ENCODE measurements around the gene CDK15.
"Not testable (repeated sequence)": the region's sequence is repeated elsewhere in the genome, so short reads cannot be mapped to it uniquely, and the experiment has no call there.

CDK15 gene

DNA sequence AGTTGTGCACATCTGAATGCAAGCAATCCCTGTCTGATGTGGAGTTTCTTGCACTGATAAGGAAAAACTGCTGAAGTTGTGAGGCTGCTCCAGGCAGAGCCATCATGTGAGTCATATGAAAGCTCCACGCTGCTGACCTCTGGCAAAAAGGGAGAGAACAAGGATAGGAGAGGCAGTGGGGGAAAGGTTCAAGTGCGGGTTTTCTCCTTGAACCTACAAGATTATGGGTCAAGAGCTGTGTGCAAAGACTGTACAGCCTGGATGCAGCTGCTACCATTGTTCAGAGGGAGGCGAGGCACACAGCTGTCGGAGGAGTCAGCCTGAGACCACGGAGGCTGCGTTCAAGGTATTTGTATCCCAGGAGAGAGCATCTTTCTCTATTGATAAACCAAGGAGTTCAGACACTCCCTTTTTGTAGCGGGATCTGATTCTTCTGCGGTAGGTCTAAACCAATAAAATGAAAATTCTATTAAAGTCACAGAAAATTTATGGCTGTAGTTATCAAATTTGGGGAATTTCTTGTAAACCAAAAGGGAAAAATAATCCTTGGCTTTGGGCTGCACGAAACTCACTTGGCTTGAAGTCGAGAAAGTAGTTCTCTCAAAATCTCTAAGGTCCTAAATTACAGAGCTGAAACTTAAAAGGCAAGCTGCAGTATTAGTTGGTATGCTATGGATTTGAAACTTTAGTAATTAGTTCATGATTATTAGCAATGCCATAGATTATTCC, at the start of gene CDK15:
TSS of gene CDK15 (plus strand) at position 96 of the 729 bp plus-strand sequence. CDS start at position 224, 128 bp downstream.
- DNase-seq (ENCODE audit: low spot score), result no peak

- DNase-seq (ENCODE audit: low spot score), result no peak
Observed at GRCh38 chr2:201758234-201758633, 48.1 kb upstream of the CDK15 start.

- no peak for DNase-seq (ENCODE audit: low spot score)
Observed at GRCh38 chr2:201758873-201759272, 47.5 kb upstream of the CDK15 start.

DNA sequence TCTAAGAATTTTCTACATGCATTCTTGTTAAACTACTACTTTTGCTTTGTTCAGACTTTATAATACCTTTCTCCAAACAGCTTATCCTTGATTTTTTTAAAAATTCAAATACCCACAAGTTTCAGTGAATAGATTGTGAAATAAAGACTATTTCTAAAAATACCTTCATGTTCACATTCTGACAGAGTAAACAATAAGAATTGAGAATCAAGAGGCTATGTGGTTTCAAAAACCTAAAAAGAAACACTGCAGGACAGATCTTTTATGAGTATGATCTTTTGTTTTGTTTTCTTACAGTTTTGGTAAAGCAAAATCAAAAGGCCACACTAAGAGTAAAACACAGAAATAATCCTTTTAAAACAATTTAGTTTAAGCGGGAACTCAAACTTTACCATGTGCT, 46.8 kb upstream of the CDK15 start:
- no peak for DNase-seq (ENCODE audit: low spot score)

DNA sequence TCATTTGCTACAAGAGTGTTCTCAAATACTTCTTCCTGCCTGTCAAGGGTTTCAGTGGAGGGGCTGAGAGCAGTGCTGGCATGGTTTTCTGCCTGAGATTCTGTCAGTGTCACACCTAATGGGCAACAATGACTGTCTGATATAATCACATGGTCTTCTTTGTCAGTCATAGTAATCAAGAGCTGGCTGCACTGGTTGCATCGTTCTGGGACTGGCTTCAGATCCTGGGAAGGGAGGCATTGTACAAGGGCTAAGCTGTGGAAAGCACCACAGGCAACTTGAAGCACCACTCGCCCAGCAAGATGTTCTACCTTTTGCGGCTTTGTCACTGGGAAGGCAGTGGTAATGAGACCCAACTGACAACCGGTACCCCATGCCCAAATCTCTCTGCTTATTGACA, 45.2 kb upstream of the CDK15 start:
- no peak for DNase-seq (ENCODE audit: low spot score)

DNA sequence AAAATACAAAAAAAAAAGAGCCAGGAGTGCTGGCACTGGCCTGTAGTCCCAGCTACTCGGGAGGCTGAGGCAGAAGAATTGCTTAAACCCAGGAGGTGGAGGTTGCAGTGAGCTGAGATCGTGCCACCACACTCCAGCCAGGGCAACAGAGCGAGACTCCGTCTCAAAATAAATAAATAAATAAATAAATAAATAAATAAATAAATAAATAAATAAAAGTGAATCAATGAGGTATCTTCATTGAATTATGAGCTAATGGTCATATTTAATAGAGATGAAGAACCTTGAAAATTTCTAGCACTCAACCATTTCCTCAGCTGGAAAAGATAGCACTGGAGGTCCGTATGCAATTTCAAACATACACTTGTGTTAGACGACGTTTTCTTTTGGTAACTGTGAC, 41.9 kb upstream of the CDK15 start:
- DNase-seq (ENCODE audit: low spot score), result not testable (repeated sequence)

GRCh38 chr2:201765799-201766198, 40.5 kb upstream of the CDK15 start:
- DNase-seq (ENCODE audit: low spot score), result no peak

- DNase-seq (ENCODE audit: low spot score), result no peak
Observed at GRCh38 chr2:201768918-201769317, 37.4 kb upstream of the CDK15 start.

DNA sequence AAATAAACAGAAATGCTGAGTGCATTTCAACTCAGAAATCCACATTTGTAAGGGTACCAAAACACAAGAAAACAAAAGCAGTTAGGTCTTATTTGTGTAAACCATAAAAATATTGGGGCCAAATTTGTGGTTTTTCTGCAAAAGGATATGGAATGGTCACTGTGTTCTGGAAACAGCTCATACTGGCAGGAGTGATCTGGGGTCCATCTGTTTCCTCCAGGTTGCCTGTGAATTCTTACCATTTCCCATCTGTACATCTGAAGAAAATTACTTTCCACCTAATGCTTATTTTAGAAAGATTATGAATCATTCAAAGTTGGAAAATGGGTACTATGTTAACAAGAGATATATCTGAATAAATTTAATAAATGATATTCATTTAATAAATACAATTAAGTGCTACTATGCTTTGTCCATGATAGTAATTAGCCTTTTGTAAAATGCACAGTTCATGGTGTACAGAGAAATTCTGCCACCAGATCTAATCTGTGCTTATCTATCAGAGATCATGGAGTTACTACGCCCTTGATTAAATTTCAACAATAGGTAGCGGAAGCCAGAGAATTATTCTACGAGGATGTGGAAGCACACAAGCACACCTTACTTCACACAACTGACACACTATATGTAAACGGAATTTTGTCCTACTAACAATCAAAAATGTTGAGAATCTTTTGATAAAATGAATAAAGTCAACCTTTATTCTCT, 36.5 kb upstream of the CDK15 start:
- DNase-seq (ENCODE audit: low spot score), result peak; percentile 15

- no peak for DNase-seq (ENCODE audit: low spot score)
Observed at GRCh38 chr2:201773990-201774389, 32.3 kb upstream of the CDK15 start.

- no peak for DNase-seq (ENCODE audit: low spot score)
Observed at GRCh38 chr2:201774546-201774945, 31.8 kb upstream of the CDK15 start.

- no peak for DNase-seq (ENCODE audit: low spot score)
Observed at GRCh38 chr2:201775326-201775725, 31.0 kb upstream of the CDK15 start.

- DNase-seq (ENCODE audit: low spot score), result no peak
Observed at GRCh38 chr2:201777043-201777442, 29.3 kb upstream of the CDK15 start.

GRCh38 chr2:201777869-201778268, 28.5 kb upstream of the CDK15 start:
- DNase-seq (ENCODE audit: low spot score), result no peak

DNA sequence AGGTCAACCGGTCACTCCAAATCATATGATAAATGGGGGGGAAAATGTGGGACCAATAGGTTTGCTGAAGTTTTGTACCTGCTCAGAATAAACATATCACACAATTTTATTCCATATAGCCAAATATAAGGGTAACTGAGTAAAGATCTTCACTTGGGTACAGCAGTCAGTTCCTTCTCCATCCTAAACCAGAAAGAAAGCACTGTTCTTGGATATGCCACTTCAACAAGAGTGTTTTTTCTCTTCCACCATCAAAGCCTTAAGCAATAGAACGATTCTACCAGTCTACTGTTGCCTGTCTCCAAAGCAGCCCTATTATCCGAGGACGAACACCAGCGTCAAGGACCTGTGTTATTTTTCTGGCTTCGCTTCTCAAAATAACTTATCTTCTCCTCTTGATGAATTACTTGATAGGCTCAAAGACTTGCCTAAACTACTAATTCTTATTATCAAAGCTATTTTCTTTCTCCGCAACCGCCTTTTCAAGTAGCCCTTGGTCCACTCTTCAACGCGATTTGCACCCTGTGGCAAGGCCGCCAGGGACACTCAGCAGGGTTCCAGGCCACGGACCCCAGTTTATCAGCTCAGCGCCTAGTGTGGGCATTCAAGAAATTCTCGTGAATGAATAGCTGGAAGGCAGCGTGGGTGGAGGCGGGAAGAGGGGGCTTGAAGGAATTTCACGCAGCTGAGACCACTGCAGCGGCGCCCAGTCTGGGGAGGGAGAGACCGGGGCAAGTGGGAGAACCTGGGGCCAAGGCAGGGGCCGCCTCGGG, 26.2 kb upstream of the CDK15 start:
- DNase-seq (ENCODE audit: low spot score), result peak; percentile 34

DNA sequence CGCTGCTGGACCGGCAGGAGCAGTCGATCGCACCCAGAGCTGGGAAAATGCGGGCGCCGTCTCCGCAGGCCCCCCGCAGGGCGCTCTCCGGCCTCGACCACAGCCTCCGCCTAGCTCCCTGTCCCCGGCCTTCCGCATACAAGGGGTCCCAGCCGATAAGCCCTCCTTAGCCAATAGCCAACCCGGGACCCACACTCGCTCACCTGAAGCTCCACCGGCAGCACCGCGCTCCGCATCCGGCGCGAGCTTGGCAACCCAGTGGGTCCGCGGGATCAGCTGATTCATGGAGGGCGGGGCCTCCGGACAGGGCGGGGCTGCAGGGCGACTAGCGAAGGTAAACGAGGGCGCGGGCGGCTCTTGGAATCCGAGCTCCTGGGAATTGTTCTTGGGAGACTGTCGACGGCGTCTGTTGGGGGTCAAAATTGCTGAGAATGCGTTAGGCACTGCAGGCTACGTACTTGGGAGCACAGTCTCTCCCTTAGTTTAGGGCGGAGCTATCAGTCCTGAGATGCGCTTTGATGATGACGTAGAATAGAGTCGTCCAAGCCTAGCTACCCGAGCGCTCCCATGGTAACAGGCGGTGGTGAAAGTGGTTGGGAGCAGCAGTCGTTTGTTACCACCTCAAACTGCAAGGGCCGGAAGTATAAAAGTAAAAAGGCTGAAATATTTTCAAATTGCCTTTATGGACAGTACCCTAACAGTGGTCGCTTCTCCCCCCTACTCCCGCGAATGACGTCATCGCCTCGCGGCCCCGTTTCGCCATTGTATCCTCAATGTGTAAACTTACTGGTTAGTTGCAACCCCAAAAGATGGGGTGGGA, 25.5 kb upstream of the CDK15 start, which contains the start of gene ALS2:
TSS of gene ALS2 (minus strand) at position 260 of the 820 bp plus-strand sequence. CDS start 12,048 bp downstream, outside the sequence.
- peak; percentile 90 for DNase-seq (ENCODE audit: low spot score)

GRCh38 chr2:201781557-201782051, 24.7 kb upstream of the CDK15 start:
- DNase-seq (ENCODE audit: low spot score), result no peak

- DNase-seq (ENCODE audit: low spot score), result no peak
Observed at GRCh38 chr2:201784563-201784962, 21.8 kb upstream of the CDK15 start.

- DNase-seq (ENCODE audit: low spot score), result no peak
Observed at GRCh38 chr2:201785135-201785534, 21.2 kb upstream of the CDK15 start.

- no peak for DNase-seq (ENCODE audit: low spot score)
Observed at GRCh38 chr2:201786471-201786870, 19.9 kb upstream of the CDK15 start.

- DNase-seq (ENCODE audit: low spot score), result no peak
Observed at GRCh38 chr2:201788371-201788770, 18.0 kb upstream of the CDK15 start.

DNA sequence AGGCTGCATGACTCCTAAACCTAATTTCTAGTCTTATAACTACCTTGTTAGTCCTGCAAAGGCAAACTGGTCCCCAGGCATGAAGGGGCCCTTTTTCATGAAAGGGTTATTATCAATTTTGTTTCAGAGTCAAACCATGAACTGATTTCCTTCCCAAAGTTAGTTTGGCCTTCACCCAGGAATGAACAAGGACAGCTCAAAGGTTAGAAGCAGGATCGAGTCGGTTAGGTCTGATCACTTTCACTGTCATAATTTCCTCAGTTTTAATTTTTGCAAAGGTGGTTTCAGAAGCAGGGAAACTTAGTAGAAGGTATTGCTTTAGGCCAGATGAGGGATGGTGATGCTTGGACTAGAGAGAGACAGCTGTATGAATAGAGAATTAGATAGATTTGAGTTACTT, 16.9 kb upstream of the CDK15 start:
- no peak for DNase-seq (ENCODE audit: low spot score)

Data from kidney capillary endothelial cell (primary cell).